GM23248 (cell line): Measurements from ENCODE around the gene CDHR1.

Experiments used
- EZH2 ChIP-seq: fragments of 200-600 bp; sonication (generic); IDR thresholded peaks from 2 replicates; pipeline ENCODE4 v1.6.1; 2018; ENCODE audit warnings: antibody characterized with exemption, mild to moderate bottlenecking; ENCODE audit not compliant: insufficient read depth, poor library complexity, severe bottlenecking
- EZH2phosphoT487 ChIP-seq: fragments of 200-600 bp; sonication (generic); IDR thresholded peaks from 2 replicates; pipeline ENCODE4 v1.6.1; 2018; ENCODE audit warnings: antibody characterized with exemption, moderate library complexity, mild to moderate bottlenecking, low read depth; ENCODE audit not compliant: insufficient read depth

DNA sequence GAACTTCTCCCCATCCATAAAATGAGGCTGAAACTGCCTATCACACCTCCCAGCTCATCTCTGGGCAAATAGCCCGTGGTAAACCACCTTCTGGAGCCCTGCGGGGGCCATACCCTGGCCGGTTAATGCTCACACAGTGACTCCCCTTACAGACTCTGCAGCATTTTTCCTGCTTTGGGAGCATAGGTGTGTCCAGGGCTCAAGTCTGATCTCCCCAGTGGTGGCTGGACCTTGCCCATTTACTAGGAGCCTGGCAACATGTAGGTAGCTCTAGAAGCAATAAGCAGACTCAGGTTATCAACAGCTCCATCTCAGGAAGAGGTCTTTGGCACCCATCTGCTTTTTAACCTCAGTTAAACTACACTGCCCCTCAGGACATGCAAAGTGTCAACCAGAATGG, 5.5 kb upstream of the CDHR1 start:
- no peak for TF ChIP-seq EZH2
- no peak for TF ChIP-seq EZH2phosphoT487
